ENCODE results near the gene EHBP1L1. TPM values are rescaled to one million over a fixed set of nuclear protein-coding genes. Genes with fewer than 3 reads are reported as not detected.

Gene EHBP1L1
- total and polyA plus RNA-seq, 2 of the 13 experiments (the other 11 are each of a cell fraction or from before 2014, with no cell fraction given) = 8.3 to 10.6 TPM

GRCh38 chr11:65529475-65530156 is 46.2 kb upstream of the EHBP1L1 start (continued):
- TF ChIP-seq ZBTB40 (IDR thresholded peaks at IDR 0.05) (no peak), ZBTB40 (CRISPR knock-in tag; IDR thresholded peaks at IDR 0.05) (peak; percentile 5; the same call in 1 of the 2 replicates), ZNF253 (CRISPR knock-in tag; IDR thresholded peaks at IDR 0.05; ENCODE audit: borderline replicate concordance) (no peak), ZNF343 (CRISPR knock-in tag; IDR thresholded peaks at IDR 0.05) (no peak), ARID2 (CRISPR knock-in tag; IDR thresholded peaks at IDR 0.05; ENCODE audit: borderline replicate concordance) (no peak), CCDC6 (CRISPR knock-in tag; IDR thresholded peaks at IDR 0.05) (no peak), LCORL (IDR thresholded peaks at IDR 0.05) (no peak), LCORL (CRISPR knock-in tag; IDR thresholded peaks at IDR 0.05) (peak; percentile 81), ZNF687 (CRISPR knock-in tag; IDR thresholded peaks at IDR 0.05) (peak; percentile 87), ZNF296 (CRISPR knock-in tag; conservative IDR thresholded peaks at IDR 0.05) (0 out of 2 replicates have a peak, but pooled peaks have one; percentile 33), XRCC5 (optimal IDR thresholded peaks at IDR 0.05; ENCODE audit: low read length) (peak; percentile 65), NFE2L1 (CRISPR knock-in tag; IDR thresholded peaks at IDR 0.05; ENCODE audit: borderline replicate concordance) (no peak), BRCA1 (CRISPR knock-in tag; IDR thresholded peaks at IDR 0.05) (no peak), AGO1 (IDR thresholded peaks at IDR 0.05; ENCODE audit: low read depth, low read length, poor library complexity, severe bottlenecking) (no peak), TEAD3 (CRISPR knock-in tag; optimal IDR thresholded peaks at IDR 0.05; ENCODE audit: borderline replicate concordance) (peak; percentile 39), HOXA3 (CRISPR knock-in tag; IDR thresholded peaks at IDR 0.05) (peak; percentile 75)
- TF ChIP-seq, protein P1, sequence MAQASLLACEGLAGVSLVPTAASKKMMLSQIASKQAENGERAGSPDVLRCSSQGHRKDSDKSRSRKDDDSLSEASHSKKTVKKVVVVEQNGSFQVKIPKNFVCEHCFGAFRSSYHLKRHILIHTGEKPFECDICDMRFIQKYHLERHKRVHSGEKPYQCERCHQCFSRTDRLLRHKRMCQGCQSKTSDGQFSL (CRISPR knock-in tag; IDR thresholded peaks at IDR 0.05) = peak; percentile 76; the same call in 1 of the 2 replicates

All from HepG2 (cell line).